Fibroblast of gingiva (primary cell): ENCODE results near the gene AK4.
"Not testable (repeated sequence)": the region's sequence is repeated elsewhere in the genome, so short reads cannot be mapped to it uniquely, and the experiment has no call there.

ENCODE experiments used
- DNase-seq: peaks from one replicate; pipeline ENCODE4 v3.0.0-alpha.2; 2011; ENCODE audit warnings: low read depth

Gene AK4

GRCh38 chr1:65150583-65151263 lies 2.7 kb downstream of the AK4 start:
- no peak for DNase-seq

- DNase-seq, result no peak
These were observed 3.6 kb downstream of the AK4 start for GRCh38 chr1:65151641-65152040.

GRCh38 chr1:65153635-65154034 lies 5.6 kb downstream of the AK4 start:
- DNase-seq, result no peak

- no peak for DNase-seq
These were observed 9.0 kb downstream of the AK4 start for GRCh38 chr1:65156910-65157545.

GRCh38 chr1:65157546-65157941 lies 9.5 kb downstream of the AK4 start:
- no peak for DNase-seq

- not testable (repeated sequence) for DNase-seq
These were observed 11.3 kb downstream of the AK4 start for GRCh38 chr1:65159291-65159688.

GRCh38 chr1:65159801-65160523 lies 12.0 kb downstream of the AK4 start:
- DNase-seq, result no peak

GRCh38 chr1:65163201-65163805 lies 15.3 kb downstream of the AK4 start:
- DNase-seq, result no peak

GRCh38 chr1:65164101-65164500 lies 16.1 kb downstream of the AK4 start:
- DNase-seq, result not testable (repeated sequence)

- DNase-seq, result peak; percentile 79
These were observed 16.6 kb downstream of the AK4 start for GRCh38 chr1:65164633-65165032.

GRCh38 chr1:65165269-65165993 lies 17.4 kb downstream of the AK4 start:
- DNase-seq, result no peak

GRCh38 chr1:65166572-65167305 lies 18.7 kb downstream of the AK4 start:
- DNase-seq, result no peak

- DNase-seq, result no peak
These were observed 19.7 kb downstream of the AK4 start for GRCh38 chr1:65167586-65168242.

GRCh38 chr1:65168867-65169266 lies 20.9 kb downstream of the AK4 start:
- no peak for DNase-seq

- peak; percentile 69 for DNase-seq
These were observed 22.6 kb downstream of the AK4 start for GRCh38 chr1:65170511-65171142.

- no peak for DNase-seq
These were observed 25.1 kb downstream of the AK4 start for GRCh38 chr1:65172936-65173690.

- peak; percentile 95 for DNase-seq
These were observed 26.6 kb downstream of the AK4 start for GRCh38 chr1:65174585-65174984.

GRCh38 chr1:65175171-65176055 lies 27.4 kb downstream of the AK4 start:
- DNase-seq, result peak; percentile 79

- DNase-seq, result no peak
These were observed 28.1 kb downstream of the AK4 start for GRCh38 chr1:65176056-65176450.
